IMR-90 (cell line): ENCODE results near the gene TCL1A. TPM values are rescaled to one million over a fixed set of nuclear protein-coding genes. Genes with fewer than 3 reads are reported as not detected.

Source experiments
- ATAC-seq: fragments of 200-7000 bp; cut with Tn5 transposase; 2 replicates; pipeline ENCODE4 v1.9.1; 2020; ENCODE audit warnings: low read depth, mild to moderate bottlenecking, moderate library complexity
- BruUV-seq: library from RNA; stranded (reverse); fragments of 400-500 nt; replicated peaks from 2 replicates; lab custom pipeline; 2021; lab: Mats Ljungman, UMichigan
- CTCF ChIA-PET: fragments of 300-600 bp; formaldehyde crosslinking; extraction: SDS; loops from one replicate; lab custom pipeline; 2021; ENCODE audit warnings: antibody characterized with exemption; lab: Yijun Ruan, JAX
- POLR2A ChIA-PET: fragments of 300-600 bp; sonication (Branson Sonifier 250); formaldehyde crosslinking; loops from one replicate; lab custom pipeline; 2022; ENCODE audit warnings: antibody characterized with exemption; ENCODE audit not compliant: unreplicated experiment; lab: Charles Lee
- DNase-seq: peaks from one replicate; pipeline ENCODE4 v3.0.0; 2013
- H2AFZ ChIP-seq: replicated peaks from 2 replicates; pipeline ENCODE3; 2013; ENCODE audit warnings: low read length, mild to moderate bottlenecking; ENCODE audit not compliant: poor library complexity
- H2AK5ac ChIP-seq: 2 replicates; pipeline ENCODE4 v1.6.1; 2013; ENCODE audit warnings: low read depth, low read length, inconsistent platforms
- H2AK9ac ChIP-seq: replicated peaks from 2 replicates; pipeline ENCODE3; 2013; ENCODE audit warnings: mild to moderate bottlenecking, low read depth, low read length, moderate library complexity; ENCODE audit not compliant: poor library complexity
- H2BK120ac ChIP-seq: 2 replicates; pipeline ENCODE4 v1.6.1; 2013; ENCODE audit warnings: low read depth, low read length, inconsistent platforms
- H2BK15ac ChIP-seq: 3 replicates; pipeline ENCODE4 v1.6.1; 2013; ENCODE audit warnings: low read depth, low read length, inconsistent platforms
- H2BK20ac ChIP-seq: 2 replicates; pipeline ENCODE4 v1.6.1; 2013; ENCODE audit warnings: low read depth, mild to moderate bottlenecking, inconsistent platforms, low read length, moderate library complexity
- H2BK5ac ChIP-seq: 2 replicates; pipeline ENCODE4 v1.6.1; 2013; ENCODE audit warnings: mild to moderate bottlenecking, low read depth, low read length, inconsistent platforms; ENCODE audit not compliant: poor library complexity, severe bottlenecking
- H3K14ac ChIP-seq: replicated peaks from 2 replicates; pipeline ENCODE4 v1.6.1; 2013; ENCODE audit warnings: low read depth, low read length, inconsistent platforms
- H3K18ac ChIP-seq: 2 replicates; pipeline ENCODE4 v1.6.1; 2013; ENCODE audit warnings: low read depth, low read length, control low read depth
- H3K23ac ChIP-seq: 2 replicates; pipeline ENCODE4 v1.6.1; 2013; ENCODE audit warnings: low read depth, low read length, inconsistent platforms
- H3K27ac ChIP-seq: 2 replicates; pipeline ENCODE4 v1.5.1; 2013; ENCODE audit warnings: mild to moderate bottlenecking, control low read depth, low read length; ENCODE audit not compliant: insufficient read depth
- H3K27me3 ChIP-seq: 2 replicates; pipeline ENCODE4 v1.6.1; 2013; ENCODE audit warnings: low read length; ENCODE audit not compliant: control insufficient read depth, insufficient read depth
- H3K36me3 ChIP-seq: 2 replicates; pipeline ENCODE4 v1.6.1; 2013; ENCODE audit warnings: low read length, mixed read lengths; ENCODE audit not compliant: control insufficient read depth, insufficient read depth
- H3K4ac ChIP-seq: 2 replicates; pipeline ENCODE4 v1.6.1; 2013; ENCODE audit warnings: low read depth, low read length, inconsistent platforms
- H3K4me1 ChIP-seq: 2 replicates; pipeline ENCODE4 v1.6.1; 2013; ENCODE audit warnings: low read length, mixed read lengths; ENCODE audit not compliant: control insufficient read depth, insufficient read depth
- H3K4me2 ChIP-seq: 2 replicates; pipeline ENCODE4 v1.6.1; 2013; ENCODE audit warnings: low read depth, mild to moderate bottlenecking, control low read depth, low read length, moderate library complexity
- H3K4me3 ChIP-seq: 2 replicates; pipeline ENCODE4 v1.5.1; 2013; ENCODE audit warnings: low read depth, mild to moderate bottlenecking, control low read depth, low read length, moderate library complexity; ENCODE audit not compliant: insufficient read depth
- H3K56ac ChIP-seq: 2 replicates; pipeline ENCODE4 v1.6.1; 2013; ENCODE audit warnings: low read length, inconsistent platforms; ENCODE audit not compliant: insufficient read depth; ENCODE audit errors: extremely low read depth
- H3K79me1 ChIP-seq, 2 experiments: 2 replicates each; pipeline ENCODE4 v1.6.1; 2013; ENCODE audit warnings: low read length in 2 of 2, inconsistent platforms in 1 of 2, low read depth in 1 of 2
- H3K9ac ChIP-seq: 2 replicates; pipeline ENCODE4 v1.6.1; 2013; ENCODE audit warnings: low read depth, low read length, control low read depth
- H3K9me1 ChIP-seq: 2 replicates; pipeline ENCODE4 v1.6.1; 2013; ENCODE audit warnings: low read length, inconsistent platforms; ENCODE audit not compliant: insufficient read depth
- H3K9me3 ChIP-seq: 2 replicates; pipeline ENCODE4 v1.6.1; 2013; ENCODE audit warnings: low read length; ENCODE audit not compliant: control insufficient read depth, insufficient read depth
- H4K20me1 ChIP-seq: 2 replicates; pipeline ENCODE4 v1.6.1; 2013; ENCODE audit warnings: low read length, inconsistent platforms; ENCODE audit not compliant: insufficient read depth
- H4K5ac ChIP-seq: 2 replicates; pipeline ENCODE4 v1.6.1; 2013; ENCODE audit warnings: mild to moderate bottlenecking, low read depth, low read length, control low read depth
- H4K8ac ChIP-seq, 2 experiments: 2 replicates each; pipeline ENCODE4 v1.6.1; 2013; ENCODE audit warnings: low read depth in 2 of 2, low read length in 2 of 2, control low read depth in 1 of 2, inconsistent platforms in 1 of 2
- H4K91ac ChIP-seq: 2 replicates; pipeline ENCODE4 v1.6.1; 2013; ENCODE audit warnings: low read depth, low read length, inconsistent platforms; ENCODE audit not compliant: insufficient read depth
- BHLHE40 ChIP-seq: fragments of 150-350 bp; IDR thresholded peaks from 2 replicates; pipeline ENCODE4 v1.6.1; 2016; ENCODE audit warnings: mild to moderate bottlenecking, low read depth, low read length
- CEBPB ChIP-seq: IDR thresholded peaks from 2 replicates; pipeline ENCODE4 v1.6.1; 2012; ENCODE audit warnings: low read depth, low read length, improper control_type of control experiment
- CHD1 ChIP-seq: IDR thresholded peaks from 2 replicates; pipeline ENCODE4 v1.6.1; 2012; ENCODE audit warnings: low read depth, low read length, improper control_type of control experiment
- CTCF ChIP-seq: conservative IDR thresholded peaks from 2 replicates; pipeline ENCODE4 v1.5.1; 2012; ENCODE audit warnings: mild to moderate bottlenecking, low read depth, low read length, improper control_type of control experiment
- ELK1 ChIP-seq: fragments of 150-350 bp; IDR thresholded peaks from 2 replicates; pipeline ENCODE4 v1.6.1; 2016; ENCODE audit warnings: low read depth, mild to moderate bottlenecking, low read length, moderate library complexity, borderline replicate concordance
- FOS ChIP-seq: fragments of 150-350 bp; IDR thresholded peaks from 2 replicates; pipeline ENCODE4 v1.6.1; 2016; ENCODE audit warnings: low read depth, low read length
- MAFK ChIP-seq: IDR thresholded peaks from 2 replicates; pipeline ENCODE4 v1.6.1; 2012; ENCODE audit warnings: low read depth, low read length, improper control_type of control experiment
- MAZ ChIP-seq: IDR thresholded peaks from 2 replicates; pipeline ENCODE4 v1.6.1; 2012; ENCODE audit warnings: low read depth, mild to moderate bottlenecking, low read length, improper control_type of control experiment, moderate library complexity, borderline replicate concordance
- MXI1 ChIP-seq: IDR thresholded peaks from 2 replicates; pipeline ENCODE4 v1.6.1; 2012; ENCODE audit warnings: low read depth, mild to moderate bottlenecking, low read length, moderate library complexity, borderline replicate concordance
- NFE2L2 ChIP-seq: fragments of 150-350 bp; IDR thresholded peaks from 2 replicates; pipeline ENCODE4 v1.6.1; 2016; ENCODE audit warnings: low read depth, mild to moderate bottlenecking, low read length
- POLR2A ChIP-seq: IDR thresholded peaks from 2 replicates; pipeline ENCODE4 v1.6.1; 2012; ENCODE audit warnings: mild to moderate bottlenecking, low read depth, low read length
- RAD21 ChIP-seq: IDR thresholded peaks from 2 replicates; pipeline ENCODE4 v1.6.1; 2012; ENCODE audit warnings: low read length, improper control_type of control experiment
- RCOR1 ChIP-seq: IDR thresholded peaks from 2 replicates; pipeline ENCODE4 v1.6.1; 2012; ENCODE audit warnings: mild to moderate bottlenecking, low read length, improper control_type of control experiment; ENCODE audit not compliant: insufficient replicate concordance
- RFX5 ChIP-seq: IDR thresholded peaks from 2 replicates; pipeline ENCODE4 v1.8.0; 2012; ENCODE audit warnings: low read depth, mild to moderate bottlenecking, low read length, moderate library complexity
- SMC3 ChIP-seq: fragments of 150-350 bp; IDR thresholded peaks from 2 replicates; pipeline ENCODE4 v1.6.1; 2016; ENCODE audit warnings: low read depth, mild to moderate bottlenecking, antibody characterized with exemption, low read length, moderate library complexity
- USF2 ChIP-seq: fragments of 150-350 bp; IDR thresholded peaks from 2 replicates; pipeline ENCODE4 v1.6.1; 2017; ENCODE audit warnings: mild to moderate bottlenecking, antibody characterized with exemption, low read length, low read depth
- WGBS, 2 experiments: methylation state at CpG; one replicate each; pipeline versions ENCODE4 v1.1.5 to v1.1.7; 2013; ENCODE audit warnings: missing lambda C conversion rate in 2 of 2; ENCODE audit not compliant: insufficient read length in 1 of 2; ENCODE audit errors: extremely low coverage in 2 of 2; 5-methylcytosine and 5-hydroxymethylcytosine counted together
- dilution Hi-C: fragments of 300-500 bp; cut with HindIII; formaldehyde crosslinking; loops from one replicate; pipeline ENCODE4 v1.14.3; 2018; ENCODE audit warnings: low sequenced_read_pairs; ENCODE audit not compliant: unreplicated experiment
- in situ Hi-C: fragments of 300-500 bp; cut with MboI; formaldehyde crosslinking; loops from 3 replicates; pipeline ENCODE4 v1.14.3; 2019; ENCODE audit warnings: low sequenced_read_pairs, inconsistent platforms, mixed read lengths
- intact Hi-C: fragments of 100-400 bp; cut with micrococcal nuclease; formaldehyde crosslinking; loops from 2 replicates; pipeline ENCODE4 v1.10.0; 2022
- polyA plus RNA-seq, 3 experiments: library from polyadenylated mRNA; depleted of rRNA; stranded (reverse); fragments of >200 nt; gene quantifications; 2 replicates each; pipeline ENCODE4 v1.2.3, GENCODE V29; 2012; ENCODE audit warnings: low replicate concordance in 1 of 3
- total RNA-seq: library from RNA; depleted of rRNA; stranded (reverse); fragments of >200 nt; gene quantifications from 2 replicates; pipeline ENCODE4 v1.2.3, GENCODE V29; 2012

The TCL1A gene
- total and polyA plus RNA-seq, 2 of the 4 experiments (the other 2 are of a cell fraction): not detected

GRCh38 chr14:95700221-95700976, 13.5 kb downstream of the TCL1A start:
- in situ Hi-C loops: no loop called here
- intact Hi-C loops: no loop called here

More at GRCh38 chr14:95700221-95700976, 13.5 kb downstream of the TCL1A start:
- dilution Hi-C loops: no loop called here
- ChIA-PET CTCF (no interaction called here), POLR2A (no interaction called here)
- Histone ChIP-seq H3K4ac (no peak overlapping the region), H3K27ac (no peak overlapping the region), H3K79me1 (no peaks in the 10 kb centered on the region), H3K18ac (no peak overlapping the region), H3K27me3 (no peaks in the 10 kb centered on the region), H3K4me1 (no peaks in the 10 kb centered on the region), H2BK5ac (no peak overlapping the region), H3K36me3 (no peaks in the 10 kb centered on the region), H4K20me1 (no peaks in the 10 kb centered on the region), H3K4me2 (no peak overlapping the region), H2AK5ac (no peak overlapping the region), H4K5ac (no peak overlapping the region), H2BK120ac (no peak overlapping the region), H3K56ac (no peak overlapping the region), H3K23ac (no peak overlapping the region), H2BK15ac (no peak overlapping the region), H3K9ac (no peak overlapping the region), H3K9me3 (no peaks in the 10 kb centered on the region), H3K4me3 (no peak overlapping the region), H4K8ac (no peak overlapping the region), H3K9me1 (no peaks in the 10 kb centered on the region), H4K91ac (no peak overlapping the region), H2AFZ (no peak overlapping the region), H2AK9ac (no peak overlapping the region), H3K14ac (no peak overlapping the region), H2BK20ac (no peak overlapping the region)
- no CpG with 5 or more reads among the region's 5 CpGs for WGBS, 2 experiments
- no TSS peak for BruUV-seq
- DNase-seq: no peak
- no peak for TF ChIP-seq USF2
- TF ChIP-seq RFX5: no peak
- no peak for TF ChIP-seq RCOR1
- no peak for TF ChIP-seq MAZ
- TF ChIP-seq MXI1: no peak
- no peak for TF ChIP-seq SMC3
- no peak for TF ChIP-seq ELK1
- no peak for TF ChIP-seq FOS
- TF ChIP-seq BHLHE40: no peak
- TF ChIP-seq MAFK: no peak
- TF ChIP-seq CTCF: no peak
- TF ChIP-seq NFE2L2: no peak
- TF ChIP-seq POLR2A: no peak
- no peak for TF ChIP-seq CEBPB
- no peak for TF ChIP-seq CHD1
- no peak for TF ChIP-seq RAD21
- no peak for ATAC-seq
